CD4-positive, alpha-beta T cell (primary cell): ENCODE results near the gene ZPBP2. TPM values are rescaled to one million over a fixed set of nuclear protein-coding genes. Genes with fewer than 3 reads are reported as not detected.

ENCODE experiments used
- ATAC-seq: fragments of 200-7000 bp; cut with Tn5 transposase; one replicate; pipeline ENCODE4 v1.10.0; 2022; ENCODE audit warnings: mild to moderate bottlenecking; ENCODE audit not compliant: poor library complexity
- CTCF ChIA-PET: fragments of 350-600 bp; sonication (Branson Sonifier 250); formaldehyde crosslinking; loops from one replicate; lab custom pipeline; 2021; ENCODE audit warnings: antibody characterized with exemption, inconsistent platforms; lab: Charles Lee
- POLR2A ChIA-PET: fragments of 350-600 bp; sonication (Branson Sonifier 250); formaldehyde crosslinking; loops from one replicate; lab custom pipeline; 2021; ENCODE audit warnings: antibody characterized with exemption, inconsistent platforms; lab: Charles Lee
- DNase-seq, 14 experiments: peaks; one replicate each; pipeline ENCODE4 v3.0.0-alpha.2; 2013 to 2020; ENCODE audit warnings: mixed read lengths in 2 of 14
- H3K27ac ChIP-seq, 2 donors: one replicate each; pipeline versions ENCODE4 v1.5.1 to v1.7.0; 2013; ENCODE audit warnings: low read length in 2 of 2, low read depth in 1 of 2, mild to moderate bottlenecking in 1 of 2
- H3K27me3 ChIP-seq, 2 experiments: 1 replicate in 1 of 2; 2 replicates in 1 of 2; pipeline versions ENCODE4 v1.6.1 to v1.7.0; 2013; ENCODE audit warnings: low read length in 2 of 2, control low read depth in 1 of 2, mild to moderate bottlenecking in 1 of 2, moderate library complexity in 1 of 2; ENCODE audit not compliant: insufficient read depth in 2 of 2, control insufficient read depth in 1 of 2
- H3K36me3 ChIP-seq: one replicate; pipeline ENCODE4 v1.6.1; 2013; ENCODE audit warnings: low read length, control low read depth; ENCODE audit not compliant: insufficient read depth
- H3K4me1 ChIP-seq: one replicate; pipeline ENCODE4 v1.6.1; 2013; ENCODE audit warnings: low read length, control low read depth; ENCODE audit not compliant: insufficient read depth
- H3K4me3 ChIP-seq: one replicate; pipeline ENCODE4 v1.5.1; 2013; ENCODE audit warnings: mild to moderate bottlenecking, low read length, moderate library complexity
- H3K9me3 ChIP-seq, 2 experiments: 1 replicate in 1 of 2; 2 replicates in 1 of 2; pipeline versions ENCODE4 v1.6.1 to v1.7.0; 2013; ENCODE audit warnings: low read length in 2 of 2, mild to moderate bottlenecking in 2 of 2, control low read depth in 1 of 2, moderate library complexity in 1 of 2; ENCODE audit not compliant: control insufficient read depth in 1 of 2, insufficient read depth in 1 of 2
- H3K27ac Mint-ChIP-seq: one replicate; pipeline ENCODE4 v1.8.0; 2020; ENCODE audit warnings: mixed read lengths
- H3K27me3 Mint-ChIP-seq: one replicate; pipeline ENCODE4 v1.8.0; 2021; ENCODE audit warnings: mixed read lengths
- H3K36me3 Mint-ChIP-seq: one replicate; pipeline ENCODE4 v1.8.0; 2021; ENCODE audit warnings: low read depth, mixed read lengths
- H3K4me1 Mint-ChIP-seq: one replicate; pipeline ENCODE4 v1.8.0; 2021; ENCODE audit warnings: low read depth, mixed read lengths
- H3K4me3 Mint-ChIP-seq: one replicate; pipeline ENCODE4 v1.8.0; 2020; ENCODE audit warnings: mild to moderate bottlenecking, mixed read lengths
- H3K9me3 Mint-ChIP-seq: one replicate; pipeline ENCODE4 v1.8.0; 2020; ENCODE audit warnings: mixed read lengths
- CTCF ChIP-seq: fragments of 200-600 bp; IDR thresholded peaks from one replicate; pipeline ENCODE4 v1.8.0; 2022; ENCODE audit warnings: antibody characterized with exemption, mild to moderate bottlenecking
- intact Hi-C, 2 experiments: fragments of 100-400 bp; cut with DNase I in 1 of 2; cut with micrococcal nuclease in 1 of 2; formaldehyde crosslinking; loops; one replicate each; pipeline versions ENCODE4 v1.15.1 to v1.9.0; 2023 to 2025; cut with DNase I, micrococcal nuclease
- total RNA-seq, 174 experiments: library from RNA in 2 of 174; stranded (reverse) in 2 of 174; gene quantifications; one replicate each; pipeline ENCODE4 v1.2.3 and lab custom pipeline; 2021 to 2026

The ZPBP2 gene
- total RNA-seq, 2 experiments from 2014 or later: not detected

- DNase-seq (peak in 13 of 14 experiments; percentile 16 to 93 (median 41)), ATAC-seq (peak; percentile 25)
- peak overlapping the region; percentile 78 to 90 for H3K27ac ChIP-seq
- Mint-ChIP-seq H3K36me3 (peaks cover 14% of the 10 kb centered on the region), H3K27ac (peak overlapping the region; percentile 94), H3K4me3 (peak overlapping the region; percentile 81), H3K4me1 (peaks cover 60% of the 10 kb centered on the region), H3K27me3 (no peaks in the 10 kb centered on the region), H3K9me3 (no peaks in the 10 kb centered on the region)
- H3K4me3 ChIP-seq: peak overlapping the region; percentile 57
- H3K36me3 ChIP-seq: no peaks in the 10 kb centered on the region
- peaks cover 29% of the 10 kb centered on the region for H3K4me1 ChIP-seq
- POLR2A ChIA-PET: interaction anchor here (0.5 to 1.0 kb wide), 7 partner anchors 50 to 113 kb away, joined by 3 to 6 read pairs (median 4); partner anchors contain the start of gene PSMD3
- CTCF ChIA-PET: no interaction called here
- H3K27me3 ChIP-seq: no peaks in the 10 kb centered on the region
- H3K9me3 ChIP-seq: peaks cover 0 to 5% of the 10 kb centered on the region in 2 experiments
- intact Hi-C loops: loop anchor here in 1 of 2 experiments (10.0 kb wide), 1 partner anchor 242 kb away; the partner anchor contains the start of gene PPP1R1B
- no peak for TF ChIP-seq CTCF
Observed at GRCh38 chr17:39867084-39867879, 720 bp upstream of the ZPBP2 start.

GRCh38 chr17:39868554-39868942 is 546 bp downstream of the ZPBP2 start:
- Histone ChIP-seq H3K4me1 (peaks cover 29% of the 10 kb centered on the region), H3K27me3 (no peaks in the 10 kb centered on the region), H3K27ac (no peak overlapping the region), H3K9me3 (peaks cover 0 to 5% of the 10 kb centered on the region in 2 experiments), H3K36me3 (no peaks in the 10 kb centered on the region), H3K4me3 (no peak overlapping the region)
- ATAC-seq (no peak), DNase-seq (peak in 1 of 14 experiments; percentile 31)
- TF ChIP-seq CTCF: no peak
- Mint-ChIP-seq H3K27ac (peak overlapping the region; percentile 94), H3K36me3 (peaks cover 10% of the 10 kb centered on the region), H3K27me3 (no peaks in the 10 kb centered on the region), H3K4me3 (peak overlapping the region; percentile 67), H3K9me3 (no peaks in the 10 kb centered on the region), H3K4me1 (peaks cover 50% of the 10 kb centered on the region)
- ChIA-PET CTCF (interaction anchor here (1.1 kb wide), 1 partner anchor 115 kb away, joined by 3 read pairs; no protein-coding TSS in a partner anchor), POLR2A (interaction anchor here (0.9 kb wide), 1 partner anchor 92 kb away, joined by 3 read pairs; no protein-coding TSS in a partner anchor)
- intact Hi-C loops: loop anchor here in 1 of 2 experiments (10.0 kb wide), 1 partner anchor 244 kb away; the partner anchor contains the start of gene PPP1R1B

- Histone ChIP-seq H3K27me3 (no peaks in the 10 kb centered on the region), H3K4me3 (no peak overlapping the region), H3K36me3 (no peaks in the 10 kb centered on the region), H3K9me3 (peaks cover 0 to 5% of the 10 kb centered on the region in 2 experiments), H3K4me1 (peaks cover 20% of the 10 kb centered on the region), H3K27ac (no peak overlapping the region)
- Mint-ChIP-seq H3K4me3 (no peak overlapping the region), H3K36me3 (no peaks in the 10 kb centered on the region), H3K4me1 (peaks cover 29% of the 10 kb centered on the region), H3K27ac (no peak overlapping the region), H3K9me3 (no peaks in the 10 kb centered on the region), H3K27me3 (no peaks in the 10 kb centered on the region)
- DNase-seq (no peak), ATAC-seq (no peak)
- no peak for TF ChIP-seq CTCF
- POLR2A ChIA-PET: interaction anchor here (1.6 kb wide), 1 partner anchor 109 kb away, joined by 4 read pairs; the partner anchor contains the start of gene PSMD3
- CTCF ChIA-PET: interaction anchor here (1.3 kb wide), 1 partner anchor 247 kb away, joined by 4 read pairs; no protein-coding TSS in a partner anchor
- intact Hi-C loops: loop anchor here (5.0 kb wide), 2 partner anchors 57 to 157 kb away; partner anchors contain the start of genes LRRC3C (in 1 of the 2) and ORMDL3 (in 1 of the 2)
Observed at GRCh38 chr17:39870776-39871175, 2.8 kb downstream of the ZPBP2 start.
